Parathyroid adenoma (tissue), 2 donors: ENCODE measurements around the gene SEC24D.

ENCODE experiments used
- H2AFZ ChIP-seq: fragments of 300-600 bp; sonication (generic); one replicate; pipeline ENCODE4 v1.7.0; 2017; ENCODE audit warnings: antibody characterized with exemption, mild to moderate bottlenecking
- H3K27ac ChIP-seq: fragments of 300-600 bp; sonication (generic); one replicate; pipeline ENCODE4 v1.7.0; 2017
- H3K27me3 ChIP-seq: fragments of 300-600 bp; sonication (generic); one replicate; pipeline ENCODE4 v1.7.0; 2017; ENCODE audit warnings: low read length; ENCODE audit not compliant: control insufficient read depth, insufficient read depth
- H3K36me3 ChIP-seq: fragments of 300-600 bp; sonication (generic); one replicate; pipeline ENCODE4 v1.7.0; 2017; ENCODE audit warnings: low read length; ENCODE audit not compliant: control insufficient read depth, insufficient read depth
- H3K4me1 ChIP-seq: fragments of 300-600 bp; sonication (generic); one replicate; pipeline ENCODE4 v1.7.0; 2017; ENCODE audit warnings: control low read depth
- H3K4me2 ChIP-seq: fragments of 300-600 bp; sonication (generic); one replicate; pipeline ENCODE4 v1.7.0; 2017; ENCODE audit warnings: low read length
- H3K4me3 ChIP-seq: fragments of 300-600 bp; sonication (generic); one replicate; pipeline ENCODE4 v1.7.0; 2017; ENCODE audit warnings: low read depth, low read length
- H3K79me2 ChIP-seq: fragments of 300-600 bp; sonication (generic); one replicate; pipeline ENCODE4 v1.7.0; 2017; ENCODE audit warnings: control low read depth
- H3K9ac ChIP-seq: fragments of 300-600 bp; sonication (generic); one replicate; pipeline ENCODE4 v1.7.0; 2017; ENCODE audit warnings: mild to moderate bottlenecking
- H3K9me3 ChIP-seq: fragments of 300-600 bp; sonication (generic); one replicate; pipeline ENCODE4 v1.7.0; 2017; ENCODE audit warnings: low read length; ENCODE audit not compliant: control insufficient read depth
- TF ChIP-seq, protein P1 (sequence below): fragments of 300-600 bp; sonication (generic); IDR thresholded peaks from one replicate; pipeline ENCODE4 v1.7.0; 2017; ENCODE audit warnings: antibody characterized with exemption, mild to moderate bottlenecking
- donor health status: primary hyperparathyroidism.

The SEC24D gene

GRCh38 chr4:118775405-118775804, 60.5 kb downstream of the SEC24D start:
- no peak overlapping the region for H3K9ac ChIP-seq
- no peaks in the 10 kb centered on the region for H3K36me3 ChIP-seq
- no peaks in the 10 kb centered on the region for H3K4me1 ChIP-seq
- no peaks in the 10 kb centered on the region for H3K27me3 ChIP-seq
- H3K9me3 ChIP-seq: no peaks in the 10 kb centered on the region
- H3K27ac ChIP-seq: no peak overlapping the region
- TF ChIP-seq, protein P1, sequence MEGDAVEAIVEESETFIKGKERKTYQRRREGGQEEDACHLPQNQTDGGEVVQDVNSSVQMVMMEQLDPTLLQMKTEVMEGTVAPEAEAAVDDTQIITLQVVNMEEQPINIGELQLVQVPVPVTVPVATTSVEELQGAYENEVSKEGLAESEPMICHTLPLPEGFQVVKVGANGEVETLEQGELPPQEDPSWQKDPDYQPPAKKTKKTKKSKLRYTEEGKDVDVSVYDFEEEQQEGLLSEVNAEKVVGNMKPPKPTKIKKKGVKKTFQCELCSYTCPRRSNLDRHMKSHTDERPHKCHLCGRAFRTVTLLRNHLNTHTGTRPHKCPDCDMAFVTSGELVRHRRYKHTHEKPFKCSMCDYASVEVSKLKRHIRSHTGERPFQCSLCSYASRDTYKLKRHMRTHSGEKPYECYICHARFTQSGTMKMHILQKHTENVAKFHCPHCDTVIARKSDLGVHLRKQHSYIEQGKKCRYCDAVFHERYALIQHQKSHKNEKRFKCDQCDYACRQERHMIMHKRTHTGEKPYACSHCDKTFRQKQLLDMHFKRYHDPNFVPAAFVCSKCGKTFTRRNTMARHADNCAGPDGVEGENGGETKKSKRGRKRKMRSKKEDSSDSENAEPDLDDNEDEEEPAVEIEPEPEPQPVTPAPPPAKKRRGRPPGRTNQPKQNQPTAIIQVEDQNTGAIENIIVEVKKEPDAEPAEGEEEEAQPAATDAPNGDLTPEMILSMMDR: no peak
- no peak overlapping the region for H2AFZ ChIP-seq
- H3K79me2 ChIP-seq: no peaks in the 10 kb centered on the region
- no peak overlapping the region for H3K4me3 ChIP-seq
- H3K4me2 ChIP-seq: no peak overlapping the region

DNA sequence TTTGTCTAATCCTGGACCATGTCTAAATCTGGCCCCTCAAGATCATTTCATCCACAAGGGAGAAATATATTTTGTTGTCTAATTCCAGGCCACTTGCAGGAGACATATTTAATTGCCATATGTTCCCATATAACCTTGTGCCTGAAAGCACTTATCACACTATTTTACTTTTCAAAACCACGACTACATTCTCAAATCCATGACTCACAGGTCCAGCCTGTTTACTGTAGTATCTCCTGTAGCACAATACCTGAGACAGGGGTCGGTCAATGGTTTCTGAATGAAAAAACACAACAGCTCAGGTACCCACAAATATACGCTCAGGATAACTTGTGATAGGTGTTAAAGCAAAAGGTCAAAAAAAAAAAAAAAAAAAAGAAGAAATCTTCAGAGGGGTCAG, 60.9 kb downstream of the SEC24D start:
- Histone ChIP-seq H3K36me3 (no peaks in the 10 kb centered on the region), H3K9me3 (no peaks in the 10 kb centered on the region), H3K4me1 (no peaks in the 10 kb centered on the region), H3K4me3 (no peak overlapping the region), H3K9ac (no peak overlapping the region), H3K79me2 (no peaks in the 10 kb centered on the region), H3K27ac (no peak overlapping the region), H3K27me3 (no peaks in the 10 kb centered on the region), H2AFZ (no peak overlapping the region), H3K4me2 (no peak overlapping the region)
- TF ChIP-seq, protein P1: no peak

GRCh38 chr4:118774321-118774720, 61.6 kb downstream of the SEC24D start:
- Histone ChIP-seq H3K4me1 (no peaks in the 10 kb centered on the region), H3K4me2 (no peak overlapping the region), H3K36me3 (no peaks in the 10 kb centered on the region), H3K4me3 (no peak overlapping the region), H3K27ac (no peak overlapping the region), H3K79me2 (no peaks in the 10 kb centered on the region), H3K9me3 (no peaks in the 10 kb centered on the region), H3K27me3 (no peaks in the 10 kb centered on the region), H3K9ac (no peak overlapping the region), H2AFZ (no peak overlapping the region)
- TF ChIP-seq, protein P1: no peak

- H3K4me2 ChIP-seq: no peak overlapping the region
- TF ChIP-seq, protein P1: no peak
- H3K4me3 ChIP-seq: no peak overlapping the region
- H3K36me3 ChIP-seq: no peaks in the 10 kb centered on the region
- H3K79me2 ChIP-seq: no peaks in the 10 kb centered on the region
- no peaks in the 10 kb centered on the region for H3K9me3 ChIP-seq
- H3K4me1 ChIP-seq: no peaks in the 10 kb centered on the region
- H3K9ac ChIP-seq: no peak overlapping the region
- no peak overlapping the region for H2AFZ ChIP-seq
- no peak overlapping the region for H3K27ac ChIP-seq
- H3K27me3 ChIP-seq: no peaks in the 10 kb centered on the region
Measured at GRCh38 chr4:118773429-118773792, 62.5 kb downstream of the SEC24D start.

GRCh38 chr4:118772767-118773428, 63.0 kb downstream of the SEC24D start:
- Histone ChIP-seq H3K27ac (no peak overlapping the region), H3K36me3 (no peaks in the 10 kb centered on the region), H3K9ac (no peak overlapping the region), H3K79me2 (no peaks in the 10 kb centered on the region), H2AFZ (no peak overlapping the region), H3K27me3 (no peaks in the 10 kb centered on the region), H3K9me3 (no peaks in the 10 kb centered on the region), H3K4me1 (no peaks in the 10 kb centered on the region), H3K4me2 (no peak overlapping the region), H3K4me3 (no peak overlapping the region)
- TF ChIP-seq, protein P1: no peak
